ENCODE data around the gene CLMN. TPM values are rescaled to one million over a fixed set of nuclear protein-coding genes. Genes with fewer than 3 reads are reported as not detected.

CLMN gene
- total and polyA plus RNA-seq, 2 of the 8 experiments (the other 6 are each of a cell fraction or from before 2014, with no cell fraction given): 1.6 to 8.2 TPM

GRCh38 chr14:95151561-95151960 is 168.1 kb downstream of the CLMN start:
- H2AFZ ChIP-seq (ENCODE audit: low read length): no peak overlapping the region
- ChIA-PET POLR2A (ENCODE audit: partially characterized antibody) (interaction anchor here (0.8 kb wide), 1 partner anchor 47 kb away, joined by 3 read pairs; no protein-coding TSS in a partner anchor), CTCF (ENCODE audit: partially characterized antibody) (interaction anchor here (0.8 to 1.4 kb wide), 2 partner anchors 13 to 32 kb away, joined by 3 read pairs; no protein-coding TSS in a partner anchor)
- H4K5ac ChIP-seq (ENCODE audit: insufficient read length, low read depth, low read length): no peak overlapping the region
- peaks cover 0 to 11% (median 6%) of the 10 kb centered on the region in 4 experiments; a peak in 6 of 7 replicates for H3K4me1 ChIP-seq (replicated peaks in 1 of 4; ENCODE audit: control insufficient read depth in 3 of 4, insufficient read depth in 4 of 4, low read length in 3 of 4)
- no peak overlapping the region for H3K4me3 ChIP-seq (ENCODE audit: extremely low read depth in 1 of 4, insufficient read depth in 2 of 4, low read depth in 3 of 4, low read length in 4 of 4)
- no peak overlapping the region for H2BK5ac ChIP-seq (ENCODE audit: low read depth, low read length)
- no peak overlapping the region for H3K56ac ChIP-seq (replicated peaks; ENCODE audit: insufficient read length, low read depth, low read length)
- H4K8ac ChIP-seq (ENCODE audit: extremely low read depth, insufficient read depth, low read length): no peak overlapping the region
- H2BK12ac ChIP-seq (ENCODE audit: low read depth, low read length): no peak overlapping the region
- H3K79me1 ChIP-seq (ENCODE audit: low read depth, low read length): peaks cover 4% of the 10 kb centered on the region
- DNase-seq (ENCODE audit: low read depth in 1 of 2, low spot score in 2 of 2) (no peak), FAIRE-seq (no peak)
- peaks cover 26 to 100% of the 10 kb centered on the region in 2 experiments for H3K79me2 ChIP-seq (ENCODE audit: control insufficient read depth in 1 of 2, insufficient read depth in 2 of 2, low read length in 2 of 2)
- H3K27ac ChIP-seq (ENCODE audit: low read depth, low read length): no peak overlapping the region
- peaks cover 3% of the 10 kb centered on the region; the same call in 1 of the 2 replicates for H3K23me2 ChIP-seq (ENCODE audit: low read depth, low read length)
- no peak overlapping the region for H2BK20ac ChIP-seq (ENCODE audit: low read length)
- H3K14ac ChIP-seq (ENCODE audit: insufficient read length): no peak overlapping the region
- no peak overlapping the region for H4K91ac ChIP-seq (replicated peaks; ENCODE audit: insufficient read length, low read length)
- H2BK15ac ChIP-seq (ENCODE audit: low read length): no peak overlapping the region
- H2AK5ac ChIP-seq (ENCODE audit: low read depth, low read length): no peak overlapping the region
- H3K4me2 ChIP-seq (ENCODE audit: insufficient read depth in 1 of 2, low read depth in 2 of 2, low read length in 2 of 2): no peak overlapping the region
- H3K18ac ChIP-seq (ENCODE audit: extremely low read depth, low read length): no peak overlapping the region
- H4K20me1 ChIP-seq (replicated peaks in 1 of 2; ENCODE audit: control insufficient read depth in 1 of 2, insufficient read depth in 2 of 2, low read length in 2 of 2): peaks cover 7 to 9% of the 10 kb centered on the region in 2 experiments
- no peak overlapping the region for H3K23ac ChIP-seq (ENCODE audit: insufficient read length)
- no peaks in the 10 kb centered on the region for H3K27me3 ChIP-seq (replicated peaks in 1 of 4; ENCODE audit: control insufficient read depth in 3 of 4, extremely low read depth in 1 of 4, insufficient read depth in 3 of 4, low read length in 3 of 4)
- no peak overlapping the region for H3K4ac ChIP-seq (replicated peaks; ENCODE audit: insufficient read length, low read depth, low read length)
- no peaks in the 10 kb centered on the region for H3K36me3 ChIP-seq (ENCODE audit: control insufficient read depth in 2 of 4, insufficient read depth in 4 of 4, low read length in 3 of 4)
- 93% methylated on average over 8 of the region's 8 CpGs; no CpG with 5 or more reads in 1 of the 2 experiments for WGBS, 2 experiments (ENCODE audit: extremely low coverage in 1 of 2, insufficient coverage in 1 of 2, insufficient read length in 1 of 2, insufficient replicate concordance in 2 of 2, low coverage in 1 of 2, low lambda C conversion rate in 2 of 2, missing lambda C conversion rate in 1 of 2)
- no peak overlapping the region for H3K9ac ChIP-seq (replicated peaks in 1 of 4; ENCODE audit: extremely low read depth in 1 of 4, low read depth in 3 of 4, low read length in 3 of 4)
- no peak overlapping the region for H2BK120ac ChIP-seq (replicated peaks; ENCODE audit: low read depth, low read length)
- no peaks in the 10 kb centered on the region for H3K9me3 ChIP-seq (ENCODE audit: insufficient read depth in 2 of 2, low read depth in 1 of 2, low read length in 1 of 2)
- no peak for TF ChIP-seq CTCF (IDR thresholded peaks at IDR 0.05; ENCODE audit: control extremely low read depth in 1 of 3, insufficient read depth in 1 of 3, low read depth in 1 of 3, low read length in 3 of 3)
- TF ChIP-seq KDM5A (IDR thresholded peaks at IDR 0.05; ENCODE audit: low read length): no peak
- TF ChIP-seq SIX5 (IDR thresholded peaks at IDR 0.05; ENCODE audit: low read depth, low read length): no peak
- TF ChIP-seq POU5F1 (IDR thresholded peaks at IDR 0.05; ENCODE audit: low read depth, low read length): no peak
- no peak for TF ChIP-seq TCF12 (IDR thresholded peaks at IDR 0.05; ENCODE audit: low read depth, low read length)
- no peak for TF ChIP-seq BACH1 (IDR thresholded peaks at IDR 0.05; ENCODE audit: low read length)
- TF ChIP-seq E2F6 (IDR thresholded peaks at IDR 0.05): no peak
- no peak for TF ChIP-seq CBX5 (IDR thresholded peaks at IDR 0.05; ENCODE audit: low read depth, low read length)
- no peak for TF ChIP-seq FOSL1 (IDR thresholded peaks at IDR 0.05; ENCODE audit: insufficient read depth, low read depth, low read length)
- no peak for TF ChIP-seq SIN3A (conservative IDR thresholded peaks at IDR 0.05 in 1 of 2, IDR thresholded peaks at IDR 0.05 in 1 of 2; ENCODE audit: low read depth in 1 of 2, low read length in 2 of 2)

Data from H1 (cell line).